Liver (tissue), 9 donors: ENCODE data around the gene HIBADH. TPM values are rescaled to one million over a fixed set of nuclear protein-coding genes. Genes with fewer than 3 reads are reported as not detected.

ENCODE experiments used
- DNase-seq: peaks from one replicate; pipeline ENCODE4 v3.0.0-alpha.2; 2017; ENCODE audit warnings: low spot score
- H3K27ac ChIP-seq, 2 donors: one replicate each; pipeline ENCODE4 v1.7.0; 2013; ENCODE audit warnings: inconsistent platforms in 2 of 2, low read length in 2 of 2, control low read depth in 1 of 2, low read depth in 1 of 2, mild to moderate bottlenecking in 1 of 2
- H3K27me3 ChIP-seq, 4 donors: one replicate each; pipeline versions ENCODE4 v1.6.1 to v1.7.0; 2013; ENCODE audit warnings: low read length in 3 of 4, inconsistent platforms in 1 of 4, mild to moderate bottlenecking in 1 of 4, moderate library complexity in 1 of 4; ENCODE audit not compliant: control insufficient read depth in 4 of 4, insufficient read depth in 4 of 4
- H3K36me3 ChIP-seq, 4 donors: one replicate each; pipeline versions ENCODE4 v1.6.1 to v1.7.0; 2013; ENCODE audit warnings: low read length in 3 of 4, mild to moderate bottlenecking in 3 of 4, low read depth in 1 of 4, moderate library complexity in 1 of 4; ENCODE audit not compliant: control insufficient read depth in 4 of 4, insufficient read depth in 3 of 4
- H3K4me1 ChIP-seq, 4 donors: one replicate each; pipeline versions ENCODE4 v1.6.1 to v1.7.0; 2013; ENCODE audit warnings: low read length in 3 of 4, mild to moderate bottlenecking in 3 of 4, moderate library complexity in 1 of 4; ENCODE audit not compliant: control insufficient read depth in 4 of 4, insufficient read depth in 4 of 4
- H3K4me3 ChIP-seq, 3 donors: one replicate each; pipeline versions ENCODE4 v1.6.1 to v1.7.0; 2013; ENCODE audit warnings: low read length in 3 of 3, control low read depth in 1 of 3, low read depth in 1 of 3, mild to moderate bottlenecking in 1 of 3
- H3K9ac ChIP-seq, 2 donors: one replicate each; pipeline ENCODE4 v1.7.0; 2013; ENCODE audit warnings: low read length in 2 of 2, mild to moderate bottlenecking in 2 of 2, moderate library complexity in 2 of 2, control low read depth in 1 of 2, low read depth in 1 of 2
- H3K9me3 ChIP-seq, 4 donors: one replicate each; pipeline versions ENCODE4 v1.6.1 to v1.7.0; 2013; ENCODE audit warnings: low read length in 3 of 4; ENCODE audit not compliant: control insufficient read depth in 4 of 4
- EGR1 ChIP-seq, 2 donors: IDR thresholded peaks; 2 replicates each; pipeline ENCODE4 v1.6.1; 2016 to 2018; ENCODE audit warnings: antibody characterized with exemption in 2 of 2, low read depth in 2 of 2
- FOXA2 ChIP-seq: IDR thresholded peaks from 2 replicates; pipeline ENCODE4 v1.6.1; 2016; ENCODE audit warnings: antibody characterized with exemption
- GABPA ChIP-seq, 2 donors: IDR thresholded peaks in 1 of 2; conservative IDR thresholded peaks in 1 of 2; 2 replicates each; pipeline ENCODE4 v1.6.1; 2016; ENCODE audit warnings: antibody characterized with exemption in 2 of 2, mild to moderate bottlenecking in 1 of 2, moderate library complexity in 1 of 2
- HNF4A ChIP-seq, 2 donors: conservative IDR thresholded peaks; 2 replicates each; pipeline ENCODE4 v1.6.1; 2016; ENCODE audit warnings: antibody characterized with exemption in 2 of 2, mild to moderate bottlenecking in 2 of 2
- JUND ChIP-seq, 2 donors: IDR thresholded peaks; 2 replicates each; pipeline ENCODE4 v1.6.1; 2016; ENCODE audit warnings: antibody characterized with exemption in 2 of 2
- NR2F2 ChIP-seq: IDR thresholded peaks from 2 replicates; pipeline ENCODE4 v1.6.1; 2016; ENCODE audit warnings: antibody characterized with exemption
- RAD21 ChIP-seq, 2 donors: IDR thresholded peaks; 2 replicates each; pipeline ENCODE4 v1.6.1; 2016; ENCODE audit warnings: antibody characterized with exemption in 2 of 2, mild to moderate bottlenecking in 2 of 2
- RXRA ChIP-seq, 2 donors: IDR thresholded peaks; 2 replicates each; pipeline ENCODE4 v1.6.1; 2017 to 2018; ENCODE audit warnings: antibody characterized with exemption in 2 of 2, mild to moderate bottlenecking in 1 of 2
- SP1 ChIP-seq: IDR thresholded peaks from 2 replicates; pipeline ENCODE4 v1.6.1; 2018; ENCODE audit warnings: antibody characterized with exemption, mild to moderate bottlenecking
- TAF1 ChIP-seq: conservative IDR thresholded peaks from 2 replicates; pipeline ENCODE4 v1.6.1; 2016; ENCODE audit warnings: antibody characterized with exemption, mild to moderate bottlenecking
- YY1 ChIP-seq: IDR thresholded peaks from 2 replicates; pipeline ENCODE4 v1.6.1; 2016; ENCODE audit warnings: antibody characterized with exemption, mild to moderate bottlenecking
- WGBS: extraction: QIAGEN DNeasy Blood & Tissue Kit; methylation state at CpG from one replicate; pipeline ENCODE4 v1.1.7; 2013; 5-methylcytosine and 5-hydroxymethylcytosine counted together
- polyA plus RNA-seq, 2 donors: library from polyadenylated mRNA; stranded (reverse) in 1 of 2; unstranded in 1 of 2; fragments of 200-250 nt in 1 of 2; fragments of >200 nt in 1 of 2; fragmentation: Nextera tagmentation in 1 of 2; extraction: Ambion mirVana in 1 of 2; gene quantifications; one replicate each; pipeline versions ENCODE4 v1.2.1 to v1.2.3, GENCODE V29; 2013 to 2015
- total RNA-seq, 2 donors: library from RNA; depleted of rRNA; stranded (reverse); fragments of >200 nt; gene quantifications; one replicate each; pipeline ENCODE4 v1.2.3, GENCODE V29; 2014
- TF ChIP-seq, protein P1 (sequence below): IDR thresholded peaks from 2 replicates; pipeline ENCODE4 v1.6.1; 2016; ENCODE audit warnings: antibody characterized with exemption, mild to moderate bottlenecking
- TF ChIP-seq, protein P2 (sequence below): IDR thresholded peaks from 2 replicates; pipeline ENCODE4 v1.6.1; 2016; ENCODE audit warnings: antibody characterized with exemption
- TF ChIP-seq, protein P3 (sequence below): IDR thresholded peaks from 2 replicates; pipeline ENCODE4 v1.6.1; 2016; ENCODE audit warnings: antibody characterized with exemption
- TF ChIP-seq, protein P4 (sequence below): IDR thresholded peaks from 2 replicates; pipeline ENCODE4 v1.6.1; 2016; ENCODE audit warnings: antibody characterized with exemption
- donor health status: healthy.
- donor health status: healthy.
- donor health status: healthy.
- donor health status: healthy.
- donor health status: healthy.

The HIBADH gene
- total and polyA plus RNA-seq, 4 donors = 27.7 to 78.9 (median 58.2) TPM

DNA sequence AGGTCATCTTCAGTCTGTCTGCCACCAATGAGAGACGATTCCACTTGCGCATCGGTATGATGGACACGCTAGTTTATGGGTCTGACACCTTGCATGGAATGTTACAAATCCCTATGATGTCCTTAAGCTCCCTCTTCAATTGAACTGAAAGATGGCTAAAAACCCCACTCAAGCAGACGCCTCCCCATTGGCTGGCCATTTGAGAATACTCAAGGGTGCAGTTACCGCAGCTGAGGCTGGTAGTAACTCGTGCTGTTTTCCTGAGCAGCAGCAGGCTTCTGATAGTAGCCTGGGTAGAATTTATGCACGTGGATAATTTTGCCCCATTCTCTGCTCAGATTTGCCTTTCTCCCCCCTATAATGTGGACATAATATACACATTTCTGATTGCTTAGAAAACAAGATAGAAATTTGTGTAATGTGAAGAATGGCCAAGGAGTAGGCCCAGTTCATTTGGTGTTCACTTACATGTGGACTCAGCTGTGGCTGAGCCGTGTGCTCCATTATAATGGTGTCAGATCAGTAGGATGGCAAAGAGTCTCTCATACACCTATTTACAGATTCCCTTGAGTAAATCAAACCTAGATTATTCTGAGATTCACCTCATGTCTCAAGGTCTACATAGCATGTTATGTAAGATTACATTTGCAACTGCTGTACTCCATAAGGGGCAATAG is 142.8 kb downstream of the HIBADH start:
- Histone ChIP-seq H3K4me3 (no peak overlapping the region), H3K36me3 (peaks cover 0 to 12% (median 6%) of the 10 kb centered on the region in 4 donors), H3K9ac (no peak overlapping the region), H3K4me1 (no peaks in the 10 kb centered on the region), H3K9me3 (no peaks in the 10 kb centered on the region), H3K27ac (no peak overlapping the region), H3K27me3 (no peaks in the 10 kb centered on the region)
- TF ChIP-seq JUND (IDR thresholded peaks at IDR 0.05) (no peak), EGR1 (IDR thresholded peaks at IDR 0.05; ENCODE audit: low read depth in 2 of 2) (no peak), RXRA (IDR thresholded peaks at IDR 0.05) (no peak), GABPA (IDR thresholded peaks at IDR 0.05 in 1 of 2, conservative IDR thresholded peaks at IDR 0.05 in 1 of 2) (no peak), FOXA2 (no peak)
- TF ChIP-seq, protein P1, sequence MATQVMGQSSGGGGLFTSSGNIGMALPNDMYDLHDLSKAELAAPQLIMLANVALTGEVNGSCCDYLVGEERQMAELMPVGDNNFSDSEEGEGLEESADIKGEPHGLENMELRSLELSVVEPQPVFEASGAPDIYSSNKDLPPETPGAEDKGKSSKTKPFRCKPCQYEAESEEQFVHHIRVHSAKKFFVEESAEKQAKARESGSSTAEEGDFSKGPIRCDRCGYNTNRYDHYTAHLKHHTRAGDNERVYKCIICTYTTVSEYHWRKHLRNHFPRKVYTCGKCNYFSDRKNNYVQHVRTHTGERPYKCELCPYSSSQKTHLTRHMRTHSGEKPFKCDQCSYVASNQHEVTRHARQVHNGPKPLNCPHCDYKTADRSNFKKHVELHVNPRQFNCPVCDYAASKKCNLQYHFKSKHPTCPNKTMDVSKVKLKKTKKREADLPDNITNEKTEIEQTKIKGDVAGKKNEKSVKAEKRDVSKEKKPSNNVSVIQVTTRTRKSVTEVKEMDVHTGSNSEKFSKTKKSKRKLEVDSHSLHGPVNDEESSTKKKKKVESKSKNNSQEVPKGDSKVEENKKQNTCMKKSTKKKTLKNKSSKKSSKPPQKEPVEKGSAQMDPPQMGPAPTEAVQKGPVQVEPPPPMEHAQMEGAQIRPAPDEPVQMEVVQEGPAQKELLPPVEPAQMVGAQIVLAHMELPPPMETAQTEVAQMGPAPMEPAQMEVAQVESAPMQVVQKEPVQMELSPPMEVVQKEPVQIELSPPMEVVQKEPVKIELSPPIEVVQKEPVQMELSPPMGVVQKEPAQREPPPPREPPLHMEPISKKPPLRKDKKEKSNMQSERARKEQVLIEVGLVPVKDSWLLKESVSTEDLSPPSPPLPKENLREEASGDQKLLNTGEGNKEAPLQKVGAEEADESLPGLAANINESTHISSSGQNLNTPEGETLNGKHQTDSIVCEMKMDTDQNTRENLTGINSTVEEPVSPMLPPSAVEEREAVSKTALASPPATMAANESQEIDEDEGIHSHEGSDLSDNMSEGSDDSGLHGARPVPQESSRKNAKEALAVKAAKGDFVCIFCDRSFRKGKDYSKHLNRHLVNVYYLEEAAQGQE = no peak
- DNase-seq = no peak
- WGBS = 97% methylated on average over 9 of the region's 9 CpGs

DNA sequence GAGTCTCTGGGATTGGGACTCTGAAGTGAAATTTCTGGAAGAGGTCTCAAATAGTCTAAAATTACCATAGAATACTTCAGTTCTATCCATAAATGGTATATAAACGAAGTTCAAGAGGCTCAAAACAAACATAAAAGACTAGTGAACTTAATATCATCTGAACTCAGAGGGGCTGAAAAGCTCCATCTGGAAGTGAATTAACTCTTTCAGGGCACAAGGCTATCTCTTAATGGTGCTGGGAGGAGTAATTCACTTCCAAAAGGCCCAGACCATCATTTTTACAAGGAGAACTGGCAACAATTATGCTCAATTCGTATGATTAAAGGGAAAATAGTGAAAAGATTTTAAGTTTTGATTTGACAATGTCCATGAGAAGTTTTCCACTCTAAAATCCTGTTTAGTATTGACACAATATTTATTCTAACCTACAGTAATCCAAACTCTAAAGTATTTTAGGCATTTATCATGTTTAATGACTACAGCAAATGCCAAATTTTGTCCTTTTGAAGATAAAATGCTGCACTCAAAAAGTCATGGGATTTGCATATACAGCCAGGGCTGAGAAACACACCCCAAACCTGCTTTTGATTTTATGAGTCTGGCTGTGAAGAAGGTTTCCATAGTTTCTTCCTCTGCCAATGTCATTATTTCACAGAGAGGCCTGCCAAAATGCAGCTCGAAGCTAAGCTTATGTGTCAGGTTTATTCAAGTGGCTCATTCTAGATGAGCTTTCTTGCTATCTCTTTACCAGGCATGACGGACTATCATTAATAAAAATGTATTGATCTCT is 143.9 kb downstream of the HIBADH start:
- no peak overlapping the region for H3K4me3 ChIP-seq
- no peak overlapping the region for H3K9ac ChIP-seq
- no peaks in the 10 kb centered on the region for H3K4me1 ChIP-seq
- no peaks in the 10 kb centered on the region for H3K27me3 ChIP-seq
- whole genome bisulfite sequencing = 89% methylated on average over 4 of the region's 4 CpGs
- no peak overlapping the region for H3K27ac ChIP-seq
- TF ChIP-seq TAF1 (no peak), YY1 (no peak)
- TF ChIP-seq, protein P2, sequence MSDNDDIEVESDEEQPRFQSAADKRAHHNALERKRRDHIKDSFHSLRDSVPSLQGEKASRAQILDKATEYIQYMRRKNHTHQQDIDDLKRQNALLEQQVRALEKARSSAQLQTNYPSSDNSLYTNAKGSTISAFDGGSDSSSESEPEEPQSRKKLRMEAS = no peak
- TF ChIP-seq, protein P3, sequence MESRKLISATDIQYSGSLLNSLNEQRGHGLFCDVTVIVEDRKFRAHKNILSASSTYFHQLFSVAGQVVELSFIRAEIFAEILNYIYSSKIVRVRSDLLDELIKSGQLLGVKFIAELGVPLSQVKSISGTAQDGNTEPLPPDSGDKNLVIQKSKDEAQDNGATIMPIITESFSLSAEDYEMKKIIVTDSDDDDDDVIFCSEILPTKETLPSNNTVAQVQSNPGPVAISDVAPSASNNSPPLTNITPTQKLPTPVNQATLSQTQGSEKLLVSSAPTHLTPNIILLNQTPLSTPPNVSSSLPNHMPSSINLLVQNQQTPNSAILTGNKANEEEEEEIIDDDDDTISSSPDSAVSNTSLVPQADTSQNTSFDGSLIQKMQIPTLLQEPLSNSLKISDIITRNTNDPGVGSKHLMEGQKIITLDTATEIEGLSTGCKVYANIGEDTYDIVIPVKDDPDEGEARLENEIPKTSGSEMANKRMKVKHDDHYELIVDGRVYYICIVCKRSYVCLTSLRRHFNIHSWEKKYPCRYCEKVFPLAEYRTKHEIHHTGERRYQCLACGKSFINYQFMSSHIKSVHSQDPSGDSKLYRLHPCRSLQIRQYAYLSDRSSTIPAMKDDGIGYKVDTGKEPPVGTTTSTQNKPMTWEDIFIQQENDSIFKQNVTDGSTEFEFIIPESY = no peak
- H3K36me3 ChIP-seq = peaks cover 0 to 11% (median 1%) of the 10 kb centered on the region in 4 donors
- no peak for DNase-seq
- H3K9me3 ChIP-seq = no peaks in the 10 kb centered on the region

DNA sequence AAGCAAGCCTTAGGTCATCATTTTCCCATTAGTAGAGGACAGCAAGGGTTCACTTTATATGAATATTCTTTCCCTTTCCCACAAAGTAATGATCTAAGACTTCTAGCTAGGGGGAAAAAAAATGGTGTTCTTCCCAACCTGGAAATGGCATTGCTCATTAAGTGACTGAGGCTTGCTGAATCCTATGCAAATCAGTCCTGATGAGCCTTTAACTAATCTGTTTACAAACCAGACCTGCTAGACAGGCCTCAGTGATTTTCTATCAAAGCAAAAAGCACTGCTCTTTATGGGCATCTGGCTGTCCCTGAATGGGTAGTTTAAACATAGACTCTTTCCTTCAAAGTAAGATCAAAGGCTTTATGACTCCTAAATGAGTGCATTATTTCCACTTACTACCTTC is 146.3 kb downstream of the HIBADH start:
- Histone ChIP-seq H3K4me1 (no peaks in the 10 kb centered on the region), H3K9ac (no peak overlapping the region), H3K9me3 (no peaks in the 10 kb centered on the region), H3K36me3 (peaks cover 0 to 3% (median 0%) of the 10 kb centered on the region in 4 donors), H3K27ac (no peak overlapping the region), H3K4me3 (no peak overlapping the region), H3K27me3 (no peaks in the 10 kb centered on the region)
- no peak for DNase-seq
- TF ChIP-seq RXRA (IDR thresholded peaks at IDR 0.05) = no peak
- no peak for TF ChIP-seq RAD21 (IDR thresholded peaks at IDR 0.05)
- TF ChIP-seq, protein P2 = no peak
- no peak for TF ChIP-seq YY1
- TF ChIP-seq FOXA2 = no peak
- TF ChIP-seq NR2F2 = no peak
- TF ChIP-seq JUND (IDR thresholded peaks at IDR 0.05) = no peak
- no peak for TF ChIP-seq HNF4A (conservative IDR thresholded peaks at IDR 0.05)
- TF ChIP-seq GABPA (IDR thresholded peaks at IDR 0.05 in 1 of 2, conservative IDR thresholded peaks at IDR 0.05 in 1 of 2) = no peak
- TF ChIP-seq SP1 = no peak
- no peak for TF ChIP-seq TAF1
- TF ChIP-seq, protein P4, sequence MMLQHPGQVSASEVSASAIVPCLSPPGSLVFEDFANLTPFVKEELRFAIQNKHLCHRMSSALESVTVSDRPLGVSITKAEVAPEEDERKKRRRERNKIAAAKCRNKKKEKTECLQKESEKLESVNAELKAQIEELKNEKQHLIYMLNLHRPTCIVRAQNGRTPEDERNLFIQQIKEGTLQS = no peak
